SIG-M5 treated with dmso at 0.1 percent for 504 hours (cell line): Measurements from ENCODE around the gene SLC6A9.

Source experiments
- DNase-seq: peaks from one replicate; lab custom pipeline; 2025; ENCODE audit not compliant: unreplicated experiment; lab: John Stamatoyannopoulos, UW

Gene SLC6A9

DNA sequence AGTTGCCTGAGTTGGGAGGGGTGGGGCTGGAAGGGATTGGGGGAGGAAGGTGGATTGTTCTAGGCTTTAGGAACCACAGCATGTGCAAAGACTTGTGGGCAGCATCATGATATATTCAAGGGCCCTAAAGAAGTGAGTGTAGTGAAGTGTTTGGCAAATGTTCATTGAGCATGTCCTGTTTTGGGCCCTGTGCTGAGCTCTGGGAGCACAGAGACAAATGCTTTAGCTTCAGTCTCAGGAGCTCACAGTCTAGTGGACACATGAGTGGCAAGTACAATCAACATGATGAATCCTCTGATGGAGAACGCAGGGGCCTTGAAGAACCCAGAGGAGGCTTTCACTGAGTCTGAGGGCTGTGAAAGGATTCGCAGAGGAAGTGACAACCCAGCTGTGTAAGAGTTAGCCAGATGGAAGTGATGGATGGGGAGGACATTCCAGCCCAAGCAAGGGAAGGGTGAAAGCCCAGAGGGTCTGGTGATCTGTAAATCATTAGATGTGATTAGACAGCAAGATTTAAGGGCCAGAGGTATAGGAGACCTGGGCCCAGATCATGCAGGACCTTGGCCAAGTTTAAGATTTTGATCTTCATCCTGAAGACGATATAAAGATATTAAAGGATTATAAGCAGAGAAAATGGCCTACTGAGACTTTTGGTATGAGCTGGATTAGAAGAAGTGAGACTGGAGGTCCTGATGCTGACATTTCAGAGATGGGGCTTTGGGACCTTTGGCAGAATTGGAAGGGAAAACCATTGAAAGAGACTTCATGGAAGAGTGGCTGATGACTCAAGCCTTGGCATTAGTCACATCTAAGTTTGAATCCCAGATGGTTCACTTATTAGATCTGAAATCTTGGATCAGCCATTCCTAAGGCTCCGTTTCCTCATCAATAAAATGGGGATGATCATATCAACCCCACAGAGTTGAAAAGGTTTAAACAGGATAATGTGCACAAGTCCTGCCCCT lies 80.0 kb downstream of the SLC6A9 start:
- no peak for DNase-seq

DNA sequence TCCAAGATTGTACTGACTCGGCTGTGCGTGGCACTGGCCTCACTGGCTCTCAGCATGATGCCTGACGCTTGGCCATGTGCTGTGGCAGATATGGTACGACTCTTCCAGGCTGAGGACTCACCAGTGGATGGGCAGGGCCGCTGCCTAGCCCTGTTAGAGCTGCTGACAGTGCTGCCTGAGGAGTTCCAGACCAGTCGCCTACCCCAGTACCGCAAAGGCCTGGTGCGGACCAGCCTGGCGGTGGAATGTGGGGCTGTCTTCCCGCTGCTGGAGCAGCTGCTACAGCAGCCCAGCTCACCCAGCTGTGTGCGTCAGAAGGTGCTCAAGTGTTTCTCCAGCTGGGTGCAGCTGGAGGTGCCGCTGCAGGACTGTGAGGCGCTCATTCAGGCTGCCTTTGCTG lies 81.6 kb downstream of the SLC6A9 start:
- no peak for DNase-seq

DNA sequence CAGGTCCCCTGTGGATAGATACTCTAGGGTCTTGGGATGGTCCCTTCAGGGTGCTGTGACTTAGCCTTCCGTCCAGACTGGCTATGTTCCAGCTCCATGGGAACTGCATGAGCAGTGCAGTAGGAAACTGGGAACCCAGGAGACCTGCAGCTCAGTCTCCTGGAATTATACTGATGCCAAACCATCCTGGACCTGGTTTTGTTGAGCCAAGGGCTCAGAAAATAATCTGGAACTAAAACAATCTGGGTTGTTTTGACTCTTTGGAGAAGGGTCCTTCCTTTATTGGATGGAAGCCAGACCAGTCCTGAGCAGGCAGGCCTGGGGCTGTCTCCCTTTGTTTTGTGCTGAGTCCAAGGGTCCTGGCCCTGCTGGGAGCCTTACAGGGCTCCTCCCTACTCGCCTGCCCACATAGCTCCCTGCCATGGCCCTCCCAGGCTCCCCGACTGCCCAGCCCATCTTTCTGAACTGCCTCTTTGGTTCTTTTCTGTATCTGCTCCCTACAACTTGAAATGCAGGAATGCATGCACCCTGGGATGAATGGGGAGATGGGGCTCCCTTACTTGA lies 83.3 kb downstream of the SLC6A9 start:
- no peak for DNase-seq

DNA sequence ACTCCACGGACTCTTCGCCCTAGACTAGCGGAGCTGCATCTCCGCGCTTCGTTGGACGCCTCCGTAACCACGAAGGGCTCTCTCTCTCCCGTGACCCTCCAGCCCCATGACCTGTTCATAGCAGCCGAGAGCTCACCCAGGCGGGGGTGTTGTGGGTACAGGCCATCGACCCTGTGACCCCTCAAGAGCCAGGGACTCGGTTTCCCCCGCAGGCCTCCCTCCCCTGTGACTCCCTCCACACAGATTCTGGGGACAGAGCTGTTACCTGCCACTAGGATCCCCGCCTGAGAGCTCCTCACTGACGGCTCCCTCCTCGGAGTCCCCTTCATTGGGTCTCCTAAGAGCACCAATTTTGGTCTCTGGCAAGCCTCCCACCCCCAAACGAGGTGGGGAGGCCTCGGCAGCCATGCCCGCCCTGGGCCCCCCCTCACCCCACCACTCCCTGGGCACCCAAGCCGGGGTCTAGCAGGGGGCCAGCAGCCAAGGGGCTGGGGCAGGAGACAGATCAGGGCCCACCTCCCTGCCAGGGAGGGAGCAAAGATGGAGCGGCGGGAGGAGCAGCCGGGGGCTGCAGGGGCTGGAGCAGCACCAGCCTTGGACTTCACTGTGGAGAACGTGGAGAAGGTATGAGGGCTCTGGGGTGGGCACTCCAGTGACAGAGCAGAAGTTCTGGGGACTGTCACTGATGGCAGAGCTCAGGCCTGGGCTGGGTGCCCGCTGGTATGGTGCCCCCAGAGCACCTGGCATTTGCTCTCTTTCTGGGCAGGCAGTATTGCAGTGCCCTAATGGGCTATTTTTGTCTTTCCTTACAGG lies 84.0 kb downstream of the SLC6A9 start:
- no peak for DNase-seq
